CD14-positive monocyte (primary cell): ENCODE data around the gene ITSN1. TPM values are rescaled to one million over a fixed set of nuclear protein-coding genes. Genes with fewer than 3 reads are reported as not detected.

Experiments
- DNase-seq, 3 donors: peaks; one replicate each; pipeline ENCODE4 v3.0.0-alpha.2; 2011 to 2022
- H2AFZ ChIP-seq: 2 replicates; pipeline ENCODE4 v1.6.0; 2012; ENCODE audit warnings: mild to moderate bottlenecking, low read depth, low read length, inconsistent platforms; ENCODE audit not compliant: insufficient read depth, poor library complexity, severe bottlenecking
- H3K27ac ChIP-seq, 2 donors: 1 replicate in 1 of 2; 2 replicates in 1 of 2; pipeline ENCODE4 v1.5.1; 2012 to 2013; ENCODE audit warnings: low read length in 2 of 2, control low read depth in 1 of 2, inconsistent platforms in 1 of 2, low read depth in 1 of 2, mild to moderate bottlenecking in 1 of 2
- H3K27me3 ChIP-seq, 2 donors: one replicate each; pipeline versions ENCODE4 v1.6.0 to v1.6.1; 2011 to 2013; ENCODE audit warnings: low read length in 2 of 2; ENCODE audit not compliant: control insufficient read depth in 2 of 2, insufficient read depth in 2 of 2
- H3K36me3 ChIP-seq, 2 donors: replicated peaks in 1 of 2; 1 replicate in 1 of 2; 2 replicates in 1 of 2; pipeline versions ENCODE4 v1.5.1 to v1.6.1; 2012 to 2013; ENCODE audit warnings: low read length in 2 of 2, control low read depth in 1 of 2, inconsistent platforms in 1 of 2, mild to moderate bottlenecking in 1 of 2; ENCODE audit not compliant: insufficient read depth in 2 of 2, control insufficient read depth in 1 of 2
- H3K4me1 ChIP-seq, 2 donors: 1 replicate in 1 of 2; 2 replicates in 1 of 2; pipeline versions ENCODE4 v1.5.1 to v1.6.1; 2012 to 2013; ENCODE audit warnings: low read length in 2 of 2, control low read depth in 1 of 2, inconsistent platforms in 1 of 2, mild to moderate bottlenecking in 1 of 2, moderate library complexity in 1 of 2; ENCODE audit not compliant: insufficient read depth in 2 of 2, control insufficient read depth in 1 of 2
- H3K4me2 ChIP-seq: replicated peaks from 2 replicates; pipeline ENCODE3; 2012; ENCODE audit warnings: low read length, moderate library complexity, mild to moderate bottlenecking; ENCODE audit not compliant: poor library complexity, severe bottlenecking; ENCODE audit errors: extremely low read depth
- H3K4me3 ChIP-seq, 3 experiments: fragments of 200-600 bp in 1 of 3; sonication (generic) in 1 of 3; replicated peaks in 1 of 3; 1 replicate in 2 of 3; 2 replicates in 1 of 3; pipeline ENCODE4 v1.5.1; 2011 to 2013; ENCODE audit warnings: low read length in 3 of 3, mild to moderate bottlenecking in 3 of 3, control low read depth in 2 of 3, low read depth in 2 of 3, inconsistent platforms in 1 of 3, moderate library complexity in 1 of 3
- H3K79me2 ChIP-seq: 2 replicates; pipeline ENCODE4 v1.6.0; 2012; ENCODE audit warnings: mild to moderate bottlenecking, control low read depth, inconsistent platforms, low read length, moderate library complexity; ENCODE audit not compliant: insufficient read depth
- H3K9ac ChIP-seq: 2 replicates; pipeline ENCODE4 v1.6.0; 2017; ENCODE audit warnings: low read length, mild to moderate bottlenecking; ENCODE audit not compliant: insufficient read depth, poor library complexity, severe bottlenecking
- H3K9me3 ChIP-seq, 2 donors: replicated peaks in 1 of 2; 1 replicate in 1 of 2; 2 replicates in 1 of 2; pipeline versions ENCODE4 v1.5.1 to v1.6.1; 2012 to 2013; ENCODE audit warnings: low read length in 2 of 2, control low read depth in 1 of 2; ENCODE audit not compliant: control insufficient read depth in 1 of 2, insufficient read depth in 1 of 2
- H4K20me1 ChIP-seq: 2 replicates; pipeline ENCODE4 v1.6.0; 2012; ENCODE audit warnings: mild to moderate bottlenecking, low read length, control low read depth, moderate library complexity; ENCODE audit not compliant: insufficient read depth
- H3K27ac Mint-ChIP-seq, 7 donors: one replicate each; pipeline ENCODE4 v1.8.0; 2020; ENCODE audit warnings: mild to moderate bottlenecking in 7 of 7, mixed read lengths in 7 of 7, moderate library complexity in 6 of 7, inconsistent platforms in 2 of 7
- H3K27me3 Mint-ChIP-seq, 3 donors: one replicate each; pipeline ENCODE4 v1.8.0; 2021 to 2022; ENCODE audit warnings: low read depth in 3 of 3, mild to moderate bottlenecking in 3 of 3, mixed read lengths in 3 of 3, moderate library complexity in 3 of 3, inconsistent platforms in 1 of 3
- H3K36me3 Mint-ChIP-seq, 2 donors: one replicate each; pipeline ENCODE4 v1.8.0; 2020; ENCODE audit warnings: mixed read lengths in 2 of 2, inconsistent platforms in 1 of 2, mild to moderate bottlenecking in 1 of 2
- H3K4me1 Mint-ChIP-seq: one replicate; pipeline ENCODE4 v1.8.0; 2020; ENCODE audit warnings: mild to moderate bottlenecking, mixed read lengths
- H3K4me3 Mint-ChIP-seq, 2 donors: one replicate each; pipeline ENCODE4 v1.8.0; 2020; ENCODE audit warnings: mild to moderate bottlenecking in 2 of 2, mixed read lengths in 2 of 2, moderate library complexity in 1 of 2
- H3K9me3 Mint-ChIP-seq, 7 donors: one replicate each; pipeline ENCODE4 v1.8.0; 2020 to 2022; ENCODE audit warnings: mixed read lengths in 7 of 7, mild to moderate bottlenecking in 6 of 7, moderate library complexity in 6 of 7, inconsistent platforms in 2 of 7
- WGBS: methylation state at CpG from one replicate; pipeline ENCODE4 v1.1.5; 2013; ENCODE audit warnings: missing lambda C conversion rate; ENCODE audit not compliant: insufficient coverage; 5-methylcytosine and 5-hydroxymethylcytosine counted together
- intact Hi-C, 2 donors: fragments of 100-400 bp; cut with micrococcal nuclease; formaldehyde crosslinking; loops; one replicate each; pipeline versions ENCODE4 v1.15.0 to v1.15.1; 2023
- polyA minus RNA-seq: library from RNA; depleted of rRNA, polyadenylated mRNA; stranded (reverse); fragments of >200 nt; gene quantifications from 2 replicates; pipeline ENCODE4 v1.2.3, GENCODE V29; 2012
- polyA plus RNA-seq, 3 donors: library from polyadenylated mRNA; depleted of rRNA in 1 of 3; unstranded in 2 of 3; stranded (reverse) in 1 of 3; fragments of 300-500 nt in 2 of 3; fragments of >200 nt in 1 of 3; fragmentation: Illumina TruSeq in 2 of 3; gene quantifications; 1 replicate in 2 of 3; 2 replicates in 1 of 3; pipeline ENCODE4 v1.2.3, GENCODE V29; 2012 to 2021
- total RNA-seq, 12 experiments: library from RNA in 1 of 12; stranded (reverse) in 1 of 12; fragments of 120-200 nt in 1 of 12; gene quantifications; one replicate each; pipeline ENCODE4 v1.2.4 and lab custom pipeline; 2013 to 2026; ENCODE audit warnings: mixed read lengths in 6 of 12, inconsistent platforms in 1 of 12
- TF ChIP-seq, protein P1 (sequence below): fragments of 200-600 bp; IDR thresholded peaks from one replicate; pipeline ENCODE4 v1.8.0; 2022; ENCODE audit warnings: antibody characterized with exemption, mild to moderate bottlenecking

ITSN1 gene
- total RNA-seq (2013): 12.4 TPM
- polyA plus RNA-seq: 10 to 100 TPM in 1 of 3 donors, 1 to 10 TPM in 2; 4.7 to 10.3 (median 5.1) TPM
- 8.0 and 9.3 TPM in 2 replicates for polyA minus RNA-seq
- total RNA-seq (lab: John Stamatoyannopoulos, UW): 4.5 to 38.8 (median 27.4) reads per million in 11 experiments

- TF ChIP-seq, protein P1, sequence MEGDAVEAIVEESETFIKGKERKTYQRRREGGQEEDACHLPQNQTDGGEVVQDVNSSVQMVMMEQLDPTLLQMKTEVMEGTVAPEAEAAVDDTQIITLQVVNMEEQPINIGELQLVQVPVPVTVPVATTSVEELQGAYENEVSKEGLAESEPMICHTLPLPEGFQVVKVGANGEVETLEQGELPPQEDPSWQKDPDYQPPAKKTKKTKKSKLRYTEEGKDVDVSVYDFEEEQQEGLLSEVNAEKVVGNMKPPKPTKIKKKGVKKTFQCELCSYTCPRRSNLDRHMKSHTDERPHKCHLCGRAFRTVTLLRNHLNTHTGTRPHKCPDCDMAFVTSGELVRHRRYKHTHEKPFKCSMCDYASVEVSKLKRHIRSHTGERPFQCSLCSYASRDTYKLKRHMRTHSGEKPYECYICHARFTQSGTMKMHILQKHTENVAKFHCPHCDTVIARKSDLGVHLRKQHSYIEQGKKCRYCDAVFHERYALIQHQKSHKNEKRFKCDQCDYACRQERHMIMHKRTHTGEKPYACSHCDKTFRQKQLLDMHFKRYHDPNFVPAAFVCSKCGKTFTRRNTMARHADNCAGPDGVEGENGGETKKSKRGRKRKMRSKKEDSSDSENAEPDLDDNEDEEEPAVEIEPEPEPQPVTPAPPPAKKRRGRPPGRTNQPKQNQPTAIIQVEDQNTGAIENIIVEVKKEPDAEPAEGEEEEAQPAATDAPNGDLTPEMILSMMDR: no peak
- DNase-seq: peak; percentile 97 to 99 (median 98)
- Mint-ChIP-seq H3K4me3 (peak within 1 kb of the TSS; percentile 94 to 100), H3K4me1 (peaks cover 34% of the 10 kb centered on the region), H3K27me3 (peaks cover 0 to 10% (median 0%) of the 10 kb centered on the region in 3 donors), H3K27ac (peak within 1 kb of the TSS; percentile 91 to 99 (median 98)), H3K36me3 (peaks cover 3 to 4% of the 10 kb centered on the region in 2 donors), H3K9me3 (peaks cover 0 to 3% (median 0%) of the 10 kb centered on the region in 7 donors)
- H3K4me2 ChIP-seq: peak within 1 kb of the TSS; percentile 87
- peaks cover 0 to 2% of the 10 kb centered on the region in 2 donors for H3K27me3 ChIP-seq
- under 1% methylated on average over 56 of the region's 71 CpGs for WGBS
- intact Hi-C loops: loop anchor here (5.0 to 10.0 kb wide), 5 partner anchors 55 to 1367 kb away; partner anchors contain the start of genes DONSON (in 1 of the 2), GART (in 1 of the 2), MIS18A (in 1 of the 2) and SON (in 1 of the 2)
- peaks cover 34 to 45% of the 10 kb centered on the region in 2 donors for H3K4me1 ChIP-seq
- H3K79me2 ChIP-seq: peaks cover 49% of the 10 kb centered on the region
- peak within 1 kb of the TSS; percentile 79 to 87 (median 81) for H3K4me3 ChIP-seq
- peak within 1 kb of the TSS; percentile 70 to 93 for H3K27ac ChIP-seq
- peak within 1 kb of the TSS; percentile 96 for H2AFZ ChIP-seq
- H4K20me1 ChIP-seq: peaks cover 3% of the 10 kb centered on the region
- no peaks in the 10 kb centered on the region for H3K36me3 ChIP-seq
- H3K9me3 ChIP-seq: no peaks in the 10 kb centered on the region
- peak within 1 kb of the TSS; percentile 84 for H3K9ac ChIP-seq
Observed at GRCh38 chr21:33642027-33642895, at the start of gene ITSN1. Gene ITSN1, plus strand, starts transcription at chr21:33642501. Its CDS starts 76,328 bp downstream, at chr21:33718829.

- H3K4me1 Mint-ChIP-seq: no peaks in the 10 kb centered on the region
- Histone ChIP-seq H4K20me1 (no peaks in the 10 kb centered on the region), H3K27ac (no peak overlapping the region), H3K4me2 (no peak overlapping the region), H3K4me1 (no peaks in the 10 kb centered on the region), H3K9me3 (no peaks in the 10 kb centered on the region), H3K79me2 (no peaks in the 10 kb centered on the region), H3K9ac (no peak overlapping the region), H3K4me3 (no peak overlapping the region), H2AFZ (no peak overlapping the region), H3K36me3 (peaks cover 65 to 74% of the 10 kb centered on the region in 2 donors), H3K27me3 (no peaks in the 10 kb centered on the region)
- no peak overlapping the region for H3K4me3 Mint-ChIP-seq
- TF ChIP-seq, protein P1: no peak
- intact Hi-C loops: no loop called here
- H3K9me3 Mint-ChIP-seq: peaks cover 0 to 3% (median 0%) of the 10 kb centered on the region in 7 donors
- no CpG with 5 or more reads among the region's 1 CpG for WGBS
- no peak for DNase-seq
- H3K27me3 Mint-ChIP-seq: peaks cover 0 to 2% (median 0%) of the 10 kb centered on the region in 3 donors
- H3K36me3 Mint-ChIP-seq: peaks cover 55 to 84% of the 10 kb centered on the region in 2 donors
- H3K27ac Mint-ChIP-seq: no peak overlapping the region
Observed at GRCh38 chr21:33598051-33598450, 44.2 kb upstream of the ITSN1 start.
